HCT116 (cell line): ENCODE measurements around the gene PPIL6. TPM values are rescaled to one million over a fixed set of nuclear protein-coding genes. Genes with fewer than 3 reads are reported as not detected.

Source experiments
- ATAC-seq: fragments of 200-7000 bp; cut with Tn5 transposase; 2 replicates; pipeline ENCODE4 v1.9.1; 2020; ENCODE audit warnings: mild to moderate bottlenecking, moderate library complexity
- BruUV-seq: library from RNA; stranded (reverse); fragments of 400-500 nt; replicated peaks from 2 replicates; lab custom pipeline; 2021; lab: Mats Ljungman, UMichigan
- CTCF ChIA-PET: fragments of 300-600 bp; sonication (Branson Sonifier 250); formaldehyde crosslinking; loops from one replicate; lab custom pipeline; 2021; ENCODE audit warnings: antibody characterized with exemption; lab: Charles Lee
- POLR2A ChIA-PET: fragments of 300-600, 350-600 bp; sonication (Branson Sonifier 250); formaldehyde crosslinking; loops from one replicate; lab custom pipeline; 2021; ENCODE audit warnings: antibody characterized with exemption; lab: Charles Lee
- RAD21 ChIA-PET, 2 experiments: fragments of 300-600 bp; sonication (Branson Sonifier 250); formaldehyde crosslinking; loops; one replicate each; lab custom pipeline; 2023; ENCODE audit warnings: low total read pairs in 2 of 2; ENCODE audit not compliant: uncharacterized antibody in 2 of 2, unreplicated experiment in 2 of 2, low non-redundant PET in 1 of 2; lab: Charles Lee
- DNase-seq: peaks from one replicate; pipeline ENCODE4 v3.0.0-alpha.2; 2010; ENCODE audit warnings: low read depth, low spot score
- H2AFZ ChIP-seq: fragments of 200-600 bp; shearing (Covaris generic), sonication (generic); 2 replicates; pipeline ENCODE4 v1.6.1; 2017; ENCODE audit warnings: low read depth, mixed run types, mixed read lengths, antibody characterized with exemption, low read length; ENCODE audit not compliant: poor library complexity, severe bottlenecking
- H3K27ac ChIP-seq: 2 replicates; pipeline ENCODE4 v1.5.1; 2012; ENCODE audit warnings: low read depth, low read length
- H3K27me3 ChIP-seq: fragments of 200-600 bp; sonication (generic); 2 replicates; pipeline ENCODE4 v1.6.1; 2016; ENCODE audit warnings: mixed run types, low read length, mixed read lengths; ENCODE audit not compliant: insufficient read depth
- H3K36me3 ChIP-seq, 2 experiments: fragments of 200-500 bp in 1 of 2; fragments of 200-600 bp in 1 of 2; sonication (Bioruptor generic) in 1 of 2; sonication (generic) in 1 of 2; 2 replicates each; pipeline versions ENCODE4 v1.5.1 to v1.6.1; 2014 to 2016; ENCODE audit warnings: low read length in 2 of 2, inconsistent platforms in 1 of 2, mixed read lengths in 1 of 2, mixed run types in 1 of 2; ENCODE audit not compliant: insufficient read depth in 2 of 2, control insufficient read depth in 1 of 2
- H3K4me1 ChIP-seq, 2 experiments: fragments of 200-600 bp in 1 of 2; sonication (generic) in 1 of 2; 2 replicates each; pipeline versions ENCODE4 v1.5.1 to v1.6.1; 2012 to 2017; ENCODE audit warnings: low read length in 2 of 2, inconsistent platforms in 1 of 2, mild to moderate bottlenecking in 1 of 2, mixed read lengths in 1 of 2, mixed run types in 1 of 2, moderate library complexity in 1 of 2; ENCODE audit not compliant: insufficient read depth in 2 of 2, control insufficient read depth in 1 of 2
- H3K4me2 ChIP-seq: fragments of 200-600 bp; sonication (generic); 2 replicates; pipeline ENCODE4 v1.6.1; 2017; ENCODE audit warnings: mixed run types, low read length, mixed read lengths
- H3K4me3 ChIP-seq, 2 experiments: fragments of 200-600 bp in 1 of 2; sonication (generic) in 1 of 2; replicated peaks in 1 of 2; 2 replicates each; pipeline ENCODE4 v1.5.1; 2011 to 2016; ENCODE audit warnings: low read length in 2 of 2, control low read depth in 1 of 2, low read depth in 1 of 2, mild to moderate bottlenecking in 1 of 2, mixed read lengths in 1 of 2, mixed run types in 1 of 2
- H3K79me2 ChIP-seq: fragments of 200-600 bp; sonication (generic); 2 replicates; pipeline ENCODE4 v1.6.1; 2017; ENCODE audit warnings: mild to moderate bottlenecking, mixed run types, low read length, moderate library complexity, mixed read lengths; ENCODE audit not compliant: insufficient read depth
- H3K9ac ChIP-seq: fragments of 200-600 bp; sonication (generic); 2 replicates; pipeline ENCODE4 v1.6.1; 2016; ENCODE audit warnings: low read length, mixed read lengths
- H3K9me2 ChIP-seq: fragments of 200-600 bp; sonication (generic), shearing (Covaris generic); 2 replicates; pipeline ENCODE4 v1.6.1; 2017; ENCODE audit warnings: mixed run types, mild to moderate bottlenecking, moderate library complexity; ENCODE audit not compliant: insufficient read depth
- H3K9me3 ChIP-seq, 2 experiments: fragments of 200-500 bp in 1 of 2; fragments of 200-600 bp in 1 of 2; sonication (Bioruptor generic) in 1 of 2; sonication (generic) in 1 of 2; 2 replicates each; pipeline ENCODE4 v1.6.1; 2014 to 2017; ENCODE audit warnings: low read length in 2 of 2, mixed read lengths in 2 of 2, inconsistent platforms in 1 of 2, low read depth in 1 of 2, mild to moderate bottlenecking in 1 of 2, mixed run types in 1 of 2, moderate library complexity in 1 of 2; ENCODE audit not compliant: control insufficient read depth in 1 of 2, insufficient read depth in 1 of 2
- H4K20me1 ChIP-seq: fragments of 200-600 bp; sonication (generic), shearing (Covaris generic); 2 replicates; pipeline ENCODE4 v1.6.1; 2017; ENCODE audit warnings: mixed run types, mild to moderate bottlenecking, moderate library complexity; ENCODE audit not compliant: insufficient read depth
- CEBPB ChIP-seq: IDR thresholded peaks from 2 replicates; pipeline ENCODE4 v1.6.1; 2012; ENCODE audit warnings: low read depth
- EGR1 ChIP-seq: IDR thresholded peaks from 2 replicates; pipeline ENCODE4 v1.6.1; 2012; ENCODE audit warnings: low read depth
- ELF1 ChIP-seq: IDR thresholded peaks from 2 replicates; pipeline ENCODE4 v1.6.1; 2012; ENCODE audit warnings: low read depth, borderline replicate concordance
- EZH2 ChIP-seq: fragments of 200-600 bp; sonication (generic); IDR thresholded peaks from 2 replicates; pipeline ENCODE4 v1.6.1; 2017; ENCODE audit warnings: antibody characterized with exemption, mixed run types
- EZH2phosphoT487 ChIP-seq: fragments of 200-600 bp; IDR thresholded peaks from 2 replicates; pipeline ENCODE4 v1.6.1; 2018; ENCODE audit warnings: antibody characterized with exemption, borderline replicate concordance
- JUND ChIP-seq: IDR thresholded peaks from 2 replicates; pipeline ENCODE4 v1.6.1; 2012
- POLR2A ChIP-seq: IDR thresholded peaks from 2 replicates; pipeline ENCODE4 v1.7.0; 2011; ENCODE audit warnings: borderline replicate concordance; ENCODE audit not compliant: insufficient read depth, insufficient read length; ENCODE audit errors: extremely low read depth
- POLR2AphosphoS5 ChIP-seq: IDR thresholded peaks from 2 replicates; pipeline ENCODE4 v1.6.1; 2011; ENCODE audit warnings: mild to moderate bottlenecking, low read depth, low read length, moderate library complexity
- SIN3A ChIP-seq: IDR thresholded peaks from 2 replicates; pipeline ENCODE4 v1.6.1; 2012; ENCODE audit warnings: low read depth
- SP1 ChIP-seq: IDR thresholded peaks from 2 replicates; pipeline ENCODE4 v1.6.1; 2012; ENCODE audit warnings: low read depth
- SRF ChIP-seq: IDR thresholded peaks from 2 replicates; pipeline ENCODE4 v1.6.1; 2012; ENCODE audit warnings: low read depth
- TCF7L2 ChIP-seq: IDR thresholded peaks from 2 replicates; pipeline ENCODE4 v1.7.0; 2011; ENCODE audit warnings: borderline replicate concordance, inconsistent platforms; ENCODE audit not compliant: insufficient read depth, insufficient read length; ENCODE audit errors: extremely low read depth
- YY1 ChIP-seq: IDR thresholded peaks from 2 replicates; pipeline ENCODE4 v1.6.1; 2011; ENCODE audit warnings: low read length, low read depth, moderate library complexity, mild to moderate bottlenecking; ENCODE audit not compliant: insufficient replicate concordance; ENCODE audit errors: extremely low read depth
- ZFX ChIP-seq: fragments of 450-650 bp; IDR thresholded peaks from 2 replicates; pipeline ENCODE4 v1.6.1; 2017
- ZNF274 ChIP-seq: fragments of 200-500 bp; sonication (Bioruptor generic); IDR thresholded peaks from 2 replicates; pipeline ENCODE4 v1.6.1; 2014; ENCODE audit warnings: mild to moderate bottlenecking, low read depth, low read length, inconsistent platforms
- intact Hi-C: fragments of 100-400 bp; cut with micrococcal nuclease; formaldehyde crosslinking; loops from 2 replicates; pipeline ENCODE4 v1.10.0; 2022
- total RNA-seq: library from RNA; stranded (reverse); gene quantifications from one replicate; pipeline ENCODE4 v1.2.1, GENCODE V29; 2021; ENCODE audit not compliant: unreplicated experiment
- TF ChIP-seq, protein P1 (sequence below): IDR thresholded peaks from 2 replicates; pipeline ENCODE4 v1.6.1; 2012
- TF ChIP-seq, protein P2 (sequence below): IDR thresholded peaks from 2 replicates; pipeline ENCODE4 v1.6.1; 2012; ENCODE audit warnings: low read depth
- TF ChIP-seq, protein P3 (sequence below): IDR thresholded peaks from 2 replicates; pipeline ENCODE4 v1.6.1; 2012

The PPIL6 gene
- total RNA-seq, 1 experiment from 2014 or later: 3.3 TPM

DNA sequence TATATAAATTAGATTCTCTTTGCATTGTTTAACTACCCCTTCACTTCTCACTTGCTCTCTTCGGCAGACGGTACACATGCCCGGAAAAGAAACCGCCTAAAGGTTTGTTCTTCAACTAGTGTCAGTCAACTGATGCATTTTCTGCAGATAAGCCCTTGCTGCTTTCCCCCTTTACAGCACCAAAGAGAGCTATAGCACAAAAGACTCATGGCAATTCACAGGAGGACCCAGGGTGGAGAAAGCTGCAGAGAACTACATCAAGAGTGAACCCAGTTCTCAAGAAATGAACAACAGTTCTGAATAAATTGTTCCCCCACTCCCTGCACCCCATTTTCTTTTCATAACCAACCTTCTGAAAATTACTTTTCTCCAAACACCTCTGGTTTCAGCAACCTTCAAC, 67.1 kb downstream of the PPIL6 start (continued):
- TF ChIP-seq, protein P1, sequence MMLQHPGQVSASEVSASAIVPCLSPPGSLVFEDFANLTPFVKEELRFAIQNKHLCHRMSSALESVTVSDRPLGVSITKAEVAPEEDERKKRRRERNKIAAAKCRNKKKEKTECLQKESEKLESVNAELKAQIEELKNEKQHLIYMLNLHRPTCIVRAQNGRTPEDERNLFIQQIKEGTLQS: no peak
- TF ChIP-seq POLR2AphosphoS5: no peak
- no peak for TF ChIP-seq EZH2phosphoT487
- TF ChIP-seq TCF7L2: no peak
- TF ChIP-seq ZFX: no peak

DNA sequence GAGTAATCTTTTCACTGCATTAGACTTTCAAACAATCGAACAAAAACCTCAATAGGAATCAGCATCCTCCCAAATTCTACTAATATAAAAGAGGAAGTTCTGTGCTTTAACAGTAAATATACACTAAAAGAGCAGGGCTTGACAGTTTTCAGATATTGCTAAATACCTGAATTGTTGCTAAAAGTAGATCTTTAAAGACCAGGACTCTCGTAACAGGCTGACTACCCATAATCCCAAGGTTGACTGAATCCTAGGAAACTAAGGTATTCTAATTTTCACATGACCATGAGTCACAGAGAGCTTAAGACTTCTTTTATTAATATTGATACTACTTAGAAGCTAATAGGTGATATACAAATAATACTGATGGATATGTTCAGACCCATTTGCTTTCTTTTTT, 68.3 kb downstream of the PPIL6 start:
- ATAC-seq: no peak
- no TSS peak for BruUV-seq

More for the DNA sequence above, 68.3 kb downstream of the PPIL6 start:
- Histone ChIP-seq H3K27me3 (no peaks in the 10 kb centered on the region), H3K9me2 (no peaks in the 10 kb centered on the region), H3K4me1 (peaks cover 21 to 34% of the 10 kb centered on the region in 2 experiments), H4K20me1 (peaks cover 12% of the 10 kb centered on the region), H3K27ac (peak overlapping the region; percentile 40; the same call in 1 of the 2 replicates), H3K79me2 (peaks cover 87% of the 10 kb centered on the region), H3K4me3 (peak overlapping the region in 1 of 2 experiments; percentile 25; a peak in 1 of 4 replicates), H3K9ac (peak overlapping the region; percentile 7; the same call in 1 of the 2 replicates), H3K9me3 (no peaks in the 10 kb centered on the region), H2AFZ (no peak overlapping the region), H3K36me3 (peaks cover 58 to 60% of the 10 kb centered on the region in 2 experiments), H3K4me2 (peak overlapping the region; percentile 57)
- intact Hi-C loops: no loop called here
- CTCF ChIA-PET: no interaction called here
- POLR2A ChIA-PET: no interaction called here
- no peak for DNase-seq
- TF ChIP-seq EZH2 (no peak), ELF1 (no peak), SIN3A (no peak), SRF (no peak), SP1 (no peak), ZFX (no peak), ZNF274 (no peak), EGR1 (no peak), CEBPB (no peak), POLR2A (no peak), JUND (no peak), EZH2phosphoT487 (no peak), YY1 (no peak)
- TF ChIP-seq, protein P2, sequence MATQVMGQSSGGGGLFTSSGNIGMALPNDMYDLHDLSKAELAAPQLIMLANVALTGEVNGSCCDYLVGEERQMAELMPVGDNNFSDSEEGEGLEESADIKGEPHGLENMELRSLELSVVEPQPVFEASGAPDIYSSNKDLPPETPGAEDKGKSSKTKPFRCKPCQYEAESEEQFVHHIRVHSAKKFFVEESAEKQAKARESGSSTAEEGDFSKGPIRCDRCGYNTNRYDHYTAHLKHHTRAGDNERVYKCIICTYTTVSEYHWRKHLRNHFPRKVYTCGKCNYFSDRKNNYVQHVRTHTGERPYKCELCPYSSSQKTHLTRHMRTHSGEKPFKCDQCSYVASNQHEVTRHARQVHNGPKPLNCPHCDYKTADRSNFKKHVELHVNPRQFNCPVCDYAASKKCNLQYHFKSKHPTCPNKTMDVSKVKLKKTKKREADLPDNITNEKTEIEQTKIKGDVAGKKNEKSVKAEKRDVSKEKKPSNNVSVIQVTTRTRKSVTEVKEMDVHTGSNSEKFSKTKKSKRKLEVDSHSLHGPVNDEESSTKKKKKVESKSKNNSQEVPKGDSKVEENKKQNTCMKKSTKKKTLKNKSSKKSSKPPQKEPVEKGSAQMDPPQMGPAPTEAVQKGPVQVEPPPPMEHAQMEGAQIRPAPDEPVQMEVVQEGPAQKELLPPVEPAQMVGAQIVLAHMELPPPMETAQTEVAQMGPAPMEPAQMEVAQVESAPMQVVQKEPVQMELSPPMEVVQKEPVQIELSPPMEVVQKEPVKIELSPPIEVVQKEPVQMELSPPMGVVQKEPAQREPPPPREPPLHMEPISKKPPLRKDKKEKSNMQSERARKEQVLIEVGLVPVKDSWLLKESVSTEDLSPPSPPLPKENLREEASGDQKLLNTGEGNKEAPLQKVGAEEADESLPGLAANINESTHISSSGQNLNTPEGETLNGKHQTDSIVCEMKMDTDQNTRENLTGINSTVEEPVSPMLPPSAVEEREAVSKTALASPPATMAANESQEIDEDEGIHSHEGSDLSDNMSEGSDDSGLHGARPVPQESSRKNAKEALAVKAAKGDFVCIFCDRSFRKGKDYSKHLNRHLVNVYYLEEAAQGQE: no peak
- TF ChIP-seq, protein P3, sequence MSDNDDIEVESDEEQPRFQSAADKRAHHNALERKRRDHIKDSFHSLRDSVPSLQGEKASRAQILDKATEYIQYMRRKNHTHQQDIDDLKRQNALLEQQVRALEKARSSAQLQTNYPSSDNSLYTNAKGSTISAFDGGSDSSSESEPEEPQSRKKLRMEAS: no peak
- TF ChIP-seq, protein P1: no peak
- RAD21 ChIA-PET: interaction anchor here in 1 of 2 experiments (1.1 kb wide), 1 partner anchor 184 kb away, joined by 3 read pairs; no protein-coding TSS in a partner anchor
